Mucosa of gallbladder (tissue), 1 donor: ENCODE results near the gene TRAF3IP1. TPM values are rescaled to one million over a fixed set of nuclear protein-coding genes. Genes with fewer than 3 reads are reported as not detected.
"Not testable (repeated sequence)": the region's sequence is repeated elsewhere in the genome, so short reads cannot be mapped to it uniquely, and the experiment has no call there.

Source experiments
- DNase-seq: peaks from one replicate; pipeline ENCODE4 v3.0.0-alpha.2; 2020; ENCODE audit warnings: low spot score
- total RNA-seq: library from RNA; stranded (reverse); gene quantifications from one replicate; pipeline ENCODE4 v1.2.1, GENCODE V29; 2021
- donor health status: DM: no; HTN: no; CAD: no.

TRAF3IP1 gene, protein sequence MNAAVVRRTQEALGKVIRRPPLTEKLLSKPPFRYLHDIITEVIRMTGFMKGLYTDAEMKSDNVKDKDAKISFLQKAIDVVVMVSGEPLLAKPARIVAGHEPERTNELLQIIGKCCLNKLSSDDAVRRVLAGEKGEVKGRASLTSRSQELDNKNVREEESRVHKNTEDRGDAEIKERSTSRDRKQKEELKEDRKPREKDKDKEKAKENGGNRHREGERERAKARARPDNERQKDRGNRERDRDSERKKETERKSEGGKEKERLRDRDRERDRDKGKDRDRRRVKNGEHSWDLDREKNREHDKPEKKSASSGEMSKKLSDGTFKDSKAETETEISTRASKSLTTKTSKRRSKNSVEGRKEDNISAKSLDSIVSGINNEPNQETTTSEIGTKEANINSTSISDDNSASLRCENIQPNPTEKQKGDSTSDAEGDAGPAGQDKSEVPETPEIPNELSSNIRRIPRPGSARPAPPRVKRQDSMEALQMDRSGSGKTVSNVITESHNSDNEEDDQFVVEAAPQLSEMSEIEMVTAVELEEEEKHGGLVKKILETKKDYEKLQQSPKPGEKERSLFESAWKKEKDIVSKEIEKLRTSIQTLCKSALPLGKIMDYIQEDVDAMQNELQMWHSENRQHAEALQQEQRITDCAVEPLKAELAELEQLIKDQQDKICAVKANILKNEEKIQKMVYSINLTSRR
- 25.6 TPM for total RNA-seq

DNA sequence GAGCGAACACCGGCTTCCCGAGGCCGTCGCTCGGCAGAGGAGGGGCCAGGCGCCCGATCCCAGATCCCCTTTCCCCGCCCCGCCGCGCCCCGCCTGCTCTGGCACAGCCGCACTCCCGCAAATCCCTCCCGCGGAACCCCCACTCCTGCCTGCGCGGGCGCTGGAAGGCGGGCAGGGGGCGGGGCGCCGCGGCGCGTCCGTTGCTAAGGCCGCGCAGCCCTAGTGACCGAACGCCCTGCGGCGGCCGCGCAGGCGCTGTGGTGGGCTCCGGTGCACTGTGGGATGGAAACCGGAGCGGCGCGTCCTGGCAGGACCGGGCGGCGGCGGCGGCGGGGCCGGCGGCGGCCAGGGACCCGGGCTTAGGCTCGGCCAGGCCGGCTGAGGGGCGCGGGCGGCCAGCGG lies at the start of gene TRAF3IP1:
TRAF3IP1 (plus strand) TSS at position 273 of the 402 bp plus-strand sequence. CDS start 145 bp downstream, outside the sequence.
- peak; percentile 95 for DNase-seq

DNA sequence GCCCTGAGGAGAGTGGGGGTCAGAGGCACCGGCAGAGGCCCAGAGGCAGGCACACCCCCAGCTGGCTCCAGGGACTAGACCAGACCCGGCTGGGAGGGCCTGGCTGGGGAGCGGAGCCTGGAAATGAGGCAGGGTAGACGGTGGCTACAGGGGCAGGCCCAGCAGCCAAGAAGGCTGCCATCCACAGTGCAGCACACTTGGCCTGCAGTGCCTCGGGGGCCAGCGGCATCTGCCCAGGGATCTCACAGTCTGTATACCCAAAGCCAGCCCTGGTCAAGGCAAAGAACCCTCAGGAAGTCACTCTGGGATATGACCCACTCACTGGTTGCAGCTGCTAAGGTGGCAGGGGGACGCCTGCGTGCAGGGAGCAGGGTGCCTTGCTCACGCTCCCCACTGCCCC lies 49.7 kb upstream of the TRAF3IP1 start:
- DNase-seq = no peak

DNA sequence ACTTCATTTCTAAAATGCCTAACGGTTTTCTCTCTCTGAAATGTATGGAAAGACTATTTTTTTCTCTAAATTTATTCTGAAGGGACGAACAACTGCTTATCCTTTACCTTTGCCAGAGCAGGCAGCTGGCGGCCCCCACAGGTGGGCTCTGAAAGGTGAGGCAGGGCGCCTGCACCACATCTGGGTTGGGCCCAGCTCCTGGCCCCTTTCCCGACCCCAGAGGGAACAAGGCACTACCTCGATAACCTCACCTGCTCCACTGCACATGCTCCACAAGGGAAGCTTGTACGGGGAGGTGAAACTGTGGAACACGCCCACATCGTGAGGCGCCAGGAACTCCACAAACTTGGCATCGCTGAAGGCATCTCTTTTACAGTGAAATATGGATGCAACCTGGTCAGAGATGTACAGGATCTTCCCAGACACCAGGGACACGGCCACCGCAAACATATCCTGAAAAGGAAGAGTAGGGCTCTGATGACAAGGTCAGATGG lies 49.2 kb upstream of the TRAF3IP1 start:
- DNase-seq = no peak

DNA sequence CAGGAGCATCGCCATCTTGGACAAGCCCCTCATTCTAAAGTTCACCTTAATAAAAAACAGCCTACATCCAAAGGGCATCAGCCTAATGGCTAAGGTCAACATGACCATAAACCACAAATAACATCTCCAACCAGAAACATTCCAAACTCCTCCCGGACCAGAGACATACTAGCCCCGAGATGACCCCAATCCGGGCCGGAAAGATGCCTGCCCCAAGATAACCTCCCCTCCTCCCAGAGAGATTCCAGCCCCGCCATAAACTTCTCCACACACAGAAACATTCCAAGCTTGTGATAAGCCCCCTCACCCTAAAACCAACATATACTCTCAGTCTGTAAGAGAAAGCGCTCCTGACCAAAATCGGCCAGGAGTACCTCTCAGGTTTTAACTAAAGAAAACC lies 48.6 kb upstream of the TRAF3IP1 start:
- not testable (repeated sequence) for DNase-seq

DNA sequence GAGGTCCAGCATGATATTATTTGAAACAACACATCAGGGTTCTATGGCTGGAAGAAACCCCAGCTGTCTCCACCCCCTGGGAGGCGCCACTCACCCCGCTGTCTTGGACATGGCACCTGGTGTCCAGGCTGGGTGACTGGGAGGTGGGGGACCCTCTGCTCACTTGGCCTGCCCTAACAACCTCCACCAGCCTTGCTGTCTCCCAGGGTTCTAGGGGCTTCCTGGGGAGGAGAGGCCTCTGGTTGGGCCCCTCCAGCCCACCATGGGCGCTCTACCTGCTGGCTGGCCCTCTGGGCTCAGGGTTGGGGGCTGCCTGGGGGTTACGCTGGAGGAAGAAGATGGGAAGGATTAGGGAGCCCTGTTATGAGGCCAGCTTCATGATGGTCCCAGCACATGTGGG lies 48.2 kb upstream of the TRAF3IP1 start:
- no peak for DNase-seq

DNA sequence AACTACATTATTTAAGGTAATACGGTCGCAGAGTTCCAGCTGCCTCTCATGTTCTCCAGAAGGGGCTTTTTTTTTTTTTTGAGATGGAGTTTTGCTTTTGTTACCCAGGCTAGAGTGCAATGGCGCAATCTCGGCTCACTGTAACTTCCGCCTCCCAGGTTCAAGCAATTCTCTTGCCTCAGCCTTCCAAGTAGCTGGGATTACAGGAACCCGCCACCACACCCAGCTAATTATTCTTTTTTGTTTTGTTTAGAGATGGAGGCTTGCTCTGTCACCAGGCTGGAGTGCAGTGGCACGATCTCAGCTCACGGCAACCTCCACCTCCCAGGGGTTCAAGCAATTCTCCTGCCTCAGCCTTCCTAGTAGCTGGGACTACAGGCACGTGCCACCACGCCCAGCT lies 46.9 kb upstream of the TRAF3IP1 start:
- DNase-seq = not testable (repeated sequence)

DNA sequence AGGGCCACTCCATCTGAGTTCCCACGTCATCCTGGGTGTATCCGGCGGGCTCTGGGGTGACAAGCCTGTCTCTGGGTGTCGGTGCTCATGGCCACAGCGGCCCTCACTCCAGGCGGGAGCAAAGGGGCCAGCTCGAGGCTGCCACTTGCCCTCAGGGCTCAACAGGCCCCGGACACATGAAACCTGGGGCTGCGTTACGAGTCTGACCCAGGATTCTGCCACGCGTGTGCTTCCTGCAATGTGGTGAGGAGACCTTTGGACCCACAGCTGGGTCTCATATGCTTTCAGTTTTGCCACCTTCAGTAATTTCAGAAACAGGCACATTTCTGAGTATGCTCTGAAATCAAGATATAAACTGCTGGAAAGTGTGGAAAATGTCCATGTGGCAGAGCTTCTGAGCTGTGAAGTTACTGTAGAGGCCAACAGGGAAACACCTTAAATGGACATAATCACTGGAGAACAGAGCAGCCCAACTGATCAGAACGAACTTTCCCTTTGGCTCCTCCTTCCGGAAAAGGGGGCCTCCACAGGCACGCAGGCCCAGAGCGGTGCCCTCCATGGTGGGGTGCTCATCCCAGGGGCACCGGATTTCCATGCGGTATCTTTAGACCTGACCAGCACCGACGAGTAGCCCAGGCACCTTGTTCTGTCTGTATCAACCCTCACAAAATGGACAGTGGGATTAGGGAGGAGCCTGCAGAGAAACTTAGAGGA lies 46.0 kb upstream of the TRAF3IP1 start:
- DNase-seq = no peak

DNA sequence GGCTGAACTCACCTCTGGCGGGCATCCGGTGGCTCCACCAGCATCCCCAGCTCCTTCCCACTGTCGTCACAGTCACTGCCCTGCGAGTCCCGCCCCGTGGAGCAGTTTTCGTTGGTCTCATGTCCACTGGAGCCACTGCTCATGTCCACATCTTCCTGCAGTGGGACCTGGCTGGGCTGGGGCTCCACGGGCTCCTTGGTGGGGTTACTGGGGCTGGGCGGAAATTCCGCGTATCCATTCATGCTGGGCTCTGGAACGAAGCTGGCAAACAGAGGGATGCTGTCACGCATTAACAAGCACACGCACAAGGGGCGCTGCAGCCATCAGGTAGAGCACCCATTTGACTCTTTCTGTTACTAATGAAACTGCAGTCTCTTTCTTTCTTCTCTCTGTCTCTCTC lies 42.6 kb upstream of the TRAF3IP1 start:
- DNase-seq = no peak

DNA sequence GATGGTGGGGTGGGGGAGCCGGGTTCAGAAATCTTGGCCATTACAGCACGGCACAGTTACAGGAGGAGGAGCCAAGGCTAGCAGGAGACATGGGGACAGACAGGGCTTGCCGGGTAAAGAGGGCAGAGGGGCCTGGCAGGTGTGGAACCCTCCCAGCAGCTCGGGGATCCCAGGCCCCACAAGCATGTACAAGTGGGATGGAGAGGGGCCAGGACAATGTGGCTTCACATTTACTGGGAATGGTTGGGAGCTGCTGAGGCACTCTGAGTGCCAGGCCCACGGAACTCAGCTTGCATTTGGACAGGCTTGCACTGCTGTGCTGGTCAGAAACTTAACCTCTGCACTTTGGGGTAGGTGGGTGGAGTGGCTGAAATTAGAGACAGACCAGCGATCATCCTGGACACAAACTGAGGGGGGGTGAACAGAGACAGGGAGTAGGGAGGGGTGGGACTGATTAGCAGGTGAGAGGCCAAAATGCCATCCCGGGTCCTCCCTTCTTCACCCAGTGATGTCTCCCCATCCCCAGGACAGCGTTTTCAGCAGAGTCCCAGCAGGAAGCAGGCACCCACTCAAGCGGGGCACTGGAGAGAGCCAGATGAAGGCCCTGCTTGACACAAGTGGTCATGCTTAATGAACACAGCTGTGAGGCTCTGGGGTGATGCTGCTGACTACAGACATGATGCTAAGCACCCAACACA lies 41.5 kb upstream of the TRAF3IP1 start:
- no peak for DNase-seq

DNA sequence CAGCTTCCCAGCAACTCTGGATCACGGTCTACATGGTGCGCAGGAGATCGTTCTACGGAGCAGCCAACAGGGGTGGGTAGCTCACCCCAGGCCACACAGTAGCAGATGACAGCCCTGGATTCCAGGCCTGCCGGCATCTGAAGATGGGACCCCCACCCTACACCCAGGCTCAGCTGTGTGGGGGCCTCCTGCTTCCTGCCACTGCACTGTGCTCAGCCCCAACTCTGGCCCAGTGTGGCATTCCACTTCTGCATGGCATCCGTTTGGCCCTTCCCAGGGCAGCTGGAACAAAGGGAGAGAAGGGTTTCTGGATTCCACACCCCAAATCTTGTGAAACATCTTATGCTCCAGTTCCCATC lies 41.0 kb upstream of the TRAF3IP1 start:
- no peak for DNase-seq

DNA sequence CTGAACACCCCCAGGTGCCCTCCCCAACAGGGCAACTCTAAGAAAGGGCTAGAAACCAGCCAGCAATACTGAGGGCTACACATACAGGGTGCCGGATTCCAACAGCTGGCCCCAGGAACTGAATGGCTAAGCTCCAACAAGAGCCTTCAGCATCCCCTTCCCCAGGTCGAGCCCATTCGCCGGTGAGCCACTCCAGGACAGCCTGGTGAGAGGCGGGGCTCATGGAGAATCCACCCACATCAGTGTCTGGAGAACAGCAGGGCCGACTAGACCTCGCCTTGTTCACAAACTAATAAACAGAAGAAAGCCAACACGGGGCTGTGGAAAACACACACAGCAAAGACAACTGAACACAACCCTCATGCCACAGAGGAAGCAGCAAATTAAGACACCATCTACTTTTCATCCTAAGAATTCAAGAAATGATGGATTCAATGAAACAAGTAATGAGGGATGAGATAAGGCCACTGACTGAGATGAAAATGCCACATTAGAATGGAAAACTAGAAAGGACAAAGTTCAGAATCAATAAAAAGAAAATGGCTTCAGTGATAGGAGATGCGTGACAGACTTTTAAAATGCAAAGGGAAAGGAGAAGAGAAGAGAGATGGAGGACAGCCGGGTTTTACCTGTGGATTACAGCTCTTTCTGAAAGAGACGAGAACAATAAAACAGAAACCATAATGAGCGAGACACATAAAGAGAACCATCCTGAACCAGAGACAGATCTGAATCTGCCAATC lies 40.1 kb upstream of the TRAF3IP1 start:
- DNase-seq = no peak

DNA sequence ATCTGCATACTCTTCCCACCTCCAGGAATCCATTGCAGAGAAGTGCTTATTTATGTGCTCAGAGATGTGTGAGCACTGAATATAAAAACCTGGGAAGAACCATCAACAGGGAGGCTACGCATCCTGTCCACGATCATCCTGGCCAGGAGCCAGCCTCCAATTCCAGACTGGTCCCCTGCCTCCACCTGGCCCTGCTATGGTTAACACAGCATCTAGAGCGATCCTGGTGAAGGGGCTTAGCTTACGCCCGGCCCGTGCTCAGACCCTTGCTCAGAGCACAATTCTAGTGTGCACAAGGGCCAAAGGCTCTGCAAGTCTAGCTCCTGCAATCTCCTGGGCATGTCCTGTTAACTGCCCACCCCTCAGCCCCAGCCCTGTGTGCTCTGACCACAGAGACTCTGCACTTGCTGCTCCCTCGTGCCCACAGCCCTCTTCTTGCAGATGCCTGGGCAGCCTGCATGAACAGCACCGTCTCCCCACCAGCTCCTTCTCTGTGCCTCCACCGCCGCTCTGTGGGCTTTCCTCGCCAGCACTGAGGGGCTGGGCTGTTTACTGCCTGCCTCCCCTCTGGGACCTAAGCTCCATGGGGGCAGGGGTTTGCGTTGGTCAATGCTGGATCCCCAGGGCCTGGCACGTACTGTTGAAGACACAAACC lies 38.4 kb upstream of the TRAF3IP1 start:
- DNase-seq = no peak

DNA sequence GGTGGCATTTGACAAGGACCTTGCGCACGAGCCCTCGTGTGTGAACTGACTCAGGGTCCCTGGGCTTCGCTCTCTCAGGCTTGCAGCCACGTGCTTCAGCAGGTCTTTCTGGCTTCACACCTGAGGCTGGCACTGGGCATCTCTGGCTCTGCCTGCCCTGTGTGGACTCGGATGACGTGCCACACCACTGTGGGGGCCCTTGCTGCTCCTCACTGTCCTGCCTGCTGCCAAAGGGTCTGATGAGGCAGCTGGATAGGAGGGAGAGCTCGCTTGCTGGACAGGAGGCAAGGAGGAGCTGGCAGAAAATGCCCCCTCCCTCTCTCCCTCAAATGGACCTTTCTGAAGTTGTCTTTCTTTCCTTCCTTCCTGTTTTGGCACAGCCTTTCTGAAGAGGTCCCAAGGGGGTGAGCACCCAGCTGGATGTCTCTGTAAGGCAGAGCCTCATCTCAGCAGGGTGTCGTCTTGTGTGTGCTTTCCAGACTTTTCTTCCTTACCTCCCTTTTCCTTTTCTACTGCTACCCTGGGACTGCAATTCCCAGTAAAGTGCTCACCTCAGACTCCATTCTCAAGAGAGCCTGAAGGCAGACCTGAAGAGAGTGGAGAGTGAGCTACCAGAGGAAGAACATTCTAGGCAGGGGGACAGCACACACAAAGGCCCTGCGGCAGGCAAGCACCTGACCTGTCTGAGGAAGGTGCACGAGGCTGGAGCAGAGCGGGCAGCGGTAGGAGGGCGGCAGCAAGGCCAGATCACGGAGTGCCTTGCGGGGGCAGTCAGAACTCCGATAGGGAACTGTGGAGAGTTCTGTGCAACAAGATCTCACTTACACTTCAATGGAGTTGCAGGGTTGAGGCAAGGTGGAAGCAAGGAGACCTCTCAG lies 37.2 kb upstream of the TRAF3IP1 start:
- DNase-seq = no peak

DNA sequence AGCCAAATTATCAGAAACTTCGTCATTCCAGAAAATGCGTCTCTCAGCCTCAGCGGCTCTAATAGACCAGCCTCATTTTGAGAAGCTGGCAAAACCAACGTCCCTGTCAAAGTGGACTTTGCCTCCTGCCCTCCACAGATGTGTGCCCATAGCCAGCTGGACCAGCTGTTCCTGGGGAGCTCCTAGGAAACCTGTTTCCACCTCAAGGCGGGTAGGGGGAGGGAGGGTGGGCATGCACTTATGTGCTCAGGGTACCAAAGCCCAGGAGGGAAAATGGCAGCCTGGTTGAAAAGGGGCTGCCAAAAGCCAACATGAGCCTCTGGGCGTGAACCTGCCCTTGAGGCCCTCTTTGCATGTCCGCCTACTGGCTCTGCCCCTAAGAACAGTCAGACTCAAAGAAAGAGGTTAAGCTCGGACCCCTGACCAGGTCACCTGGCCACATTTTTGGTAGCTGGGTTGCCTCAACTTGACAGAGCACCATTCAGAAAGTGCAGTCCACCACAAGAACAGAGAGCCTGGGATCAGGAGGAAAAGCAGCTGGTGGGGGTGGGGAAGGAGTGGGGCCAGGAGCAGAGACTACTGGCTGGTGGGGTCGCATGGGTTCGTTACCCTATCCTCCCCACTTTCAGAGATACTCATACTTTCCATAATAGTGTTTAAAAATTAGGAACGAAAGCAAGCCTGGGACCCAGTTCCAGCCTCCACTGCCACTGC lies 35.4 kb upstream of the TRAF3IP1 start:
- DNase-seq = no peak

DNA sequence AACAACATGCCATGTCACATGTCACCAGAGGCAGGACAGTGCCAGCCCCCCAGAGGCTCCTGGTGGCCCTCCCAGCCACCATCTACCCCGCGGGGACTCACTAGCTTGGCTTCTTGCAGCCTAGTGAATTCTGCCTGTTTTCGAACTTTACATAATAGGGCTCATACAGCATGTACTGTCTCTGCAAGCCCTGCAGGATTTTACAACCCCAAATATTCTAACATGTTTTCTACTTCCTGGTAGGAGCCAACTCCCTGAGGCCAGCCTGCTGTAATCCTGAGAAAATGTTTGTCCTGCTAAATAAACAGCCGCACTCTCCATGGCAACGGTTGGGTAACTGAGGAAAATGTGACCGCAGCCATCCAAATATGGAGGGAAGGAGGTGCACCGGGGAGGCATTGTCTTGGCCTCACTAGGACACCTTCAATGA lies 34.6 kb upstream of the TRAF3IP1 start:
- DNase-seq = peak; percentile 90

DNA sequence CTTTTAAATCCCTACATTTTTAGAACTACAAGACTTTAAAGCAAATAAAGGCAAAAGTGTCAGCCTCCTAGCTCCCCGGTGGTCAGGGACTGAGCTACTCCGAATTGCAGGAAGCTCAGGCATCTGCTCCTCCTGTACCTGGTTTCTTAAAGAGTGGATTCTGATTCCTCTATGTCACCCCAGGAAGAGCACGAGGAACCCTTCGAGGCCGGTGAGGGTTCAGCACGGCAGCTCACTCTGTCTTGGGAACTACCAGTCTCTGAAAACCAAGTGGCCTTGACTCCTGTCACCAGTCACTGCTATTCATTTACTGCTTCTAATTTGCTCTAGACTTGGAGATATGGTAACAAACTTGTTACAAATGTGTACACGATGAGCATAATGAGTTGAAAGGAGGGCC lies 34.2 kb upstream of the TRAF3IP1 start:
- DNase-seq = no peak

DNA sequence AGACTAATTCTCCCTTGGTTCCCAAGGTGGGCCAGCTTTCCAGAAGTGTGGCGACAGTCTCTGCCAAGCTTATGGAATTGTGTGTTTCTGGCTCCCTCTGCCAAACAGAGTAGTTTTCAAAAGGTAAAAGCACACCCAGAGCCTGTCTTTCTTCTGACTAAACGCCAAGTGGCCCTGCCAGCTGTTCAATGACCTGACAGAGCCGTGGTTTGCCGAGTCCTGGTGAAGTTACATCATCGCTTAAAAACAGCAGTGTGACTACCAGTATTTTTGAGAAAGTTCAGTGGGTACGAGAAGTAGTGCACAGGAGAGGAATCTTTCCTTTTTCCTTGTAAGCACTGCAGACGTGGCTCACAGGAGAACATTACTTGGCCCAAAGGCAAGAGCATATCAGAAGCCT lies 33.8 kb upstream of the TRAF3IP1 start:
- DNase-seq = peak; percentile 72

DNA sequence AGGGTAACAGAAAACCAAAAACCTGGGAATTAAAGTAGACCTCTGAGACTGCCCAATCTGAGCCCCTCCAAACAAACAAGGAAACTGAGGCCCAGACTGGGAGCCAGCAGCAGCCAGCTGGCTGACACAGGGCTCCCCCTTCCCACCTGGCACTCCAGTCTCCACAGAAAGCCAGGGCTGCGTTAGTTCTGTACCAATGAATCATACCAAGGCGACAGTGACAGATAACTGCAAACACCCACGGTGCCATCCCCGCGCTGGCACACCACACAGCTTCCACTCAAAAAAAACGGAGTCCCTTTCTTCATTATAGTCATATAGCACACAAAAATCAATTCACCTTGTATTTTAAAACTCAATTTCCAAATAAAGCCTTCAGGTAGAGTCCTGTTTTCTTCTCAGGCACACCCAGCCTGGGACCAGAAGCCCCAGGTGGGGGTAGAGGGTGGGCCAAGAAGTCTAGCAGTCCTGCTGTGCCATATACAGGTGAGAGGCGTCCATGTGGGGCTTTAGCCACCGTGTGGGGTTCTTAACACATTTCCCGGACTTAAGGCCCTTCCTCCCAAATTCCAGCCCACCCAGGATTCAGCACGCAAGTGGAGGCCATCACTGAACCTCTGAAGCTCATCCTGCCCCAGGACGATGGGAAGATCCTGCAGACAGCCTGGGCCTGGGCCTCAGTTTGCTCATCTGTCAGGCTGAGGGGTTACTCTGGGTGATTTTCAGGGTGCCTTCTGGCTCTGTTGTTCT lies 33.2 kb upstream of the TRAF3IP1 start:
- no peak for DNase-seq
